HCEC 1CT (cell line): ENCODE data around the gene ALKBH7.

Experiments
- DNase-seq: peaks from one replicate; pipeline ENCODE4 v3.0.0-alpha.2; 2017

The ALKBH7 gene

DNA sequence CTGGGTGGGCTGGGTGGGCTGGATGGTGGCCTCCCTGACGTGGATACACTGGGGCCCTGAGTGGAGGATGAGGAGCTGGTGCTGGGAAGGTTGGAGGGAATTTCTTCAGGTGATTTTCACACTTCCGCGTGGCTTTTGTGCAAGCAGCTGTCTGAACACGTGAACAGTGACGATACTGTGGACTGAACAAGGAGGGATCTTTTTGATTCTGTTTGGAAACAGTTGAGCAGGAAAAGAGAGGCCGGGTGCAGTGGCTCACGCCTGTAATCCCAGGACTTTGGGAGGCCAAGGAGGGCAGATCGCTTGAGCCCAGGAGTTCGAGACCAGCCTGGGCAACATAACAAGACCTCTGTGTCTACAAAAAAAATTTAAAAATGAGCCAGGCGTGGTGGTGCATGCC, 29.5 kb downstream of the ALKBH7 start:
- no peak for DNase-seq

DNA sequence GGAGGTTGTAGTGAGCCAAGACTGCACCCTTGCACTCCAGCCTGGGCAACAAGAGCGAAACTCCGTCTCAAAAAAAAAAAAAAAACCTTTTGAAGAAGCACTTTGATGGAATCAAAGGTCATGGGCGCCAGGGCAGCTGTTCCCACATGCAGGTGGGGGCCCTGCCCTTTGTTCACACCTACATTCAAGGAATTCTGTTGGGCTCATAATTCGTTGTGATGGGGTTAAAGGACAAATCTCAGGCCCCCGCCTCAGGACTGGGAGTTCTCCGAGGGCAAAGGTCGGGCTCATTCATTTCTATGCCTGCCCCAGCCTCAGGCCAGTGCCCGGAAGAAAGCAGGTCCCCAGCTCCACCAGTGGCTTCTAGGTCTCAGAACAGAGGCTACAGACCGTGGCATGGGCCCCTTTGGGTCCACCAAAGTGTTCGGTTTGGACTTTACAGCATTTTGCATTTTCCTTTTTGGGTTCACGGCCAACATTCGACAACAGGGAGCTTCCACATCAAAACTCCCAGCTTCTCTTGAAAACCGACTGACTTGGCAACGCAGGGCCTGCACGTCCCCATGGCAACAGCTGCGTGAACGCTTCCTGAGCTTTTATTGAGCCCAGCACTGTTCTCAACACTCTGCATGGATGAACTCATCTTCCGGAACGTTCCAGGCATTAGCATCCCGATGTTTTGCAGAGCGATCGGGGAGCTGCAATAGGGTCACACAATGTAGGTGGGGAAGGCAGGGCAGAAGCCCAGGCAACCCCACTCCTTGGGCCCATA, 30.4 kb downstream of the ALKBH7 start:
- DNase-seq = no peak

DNA sequence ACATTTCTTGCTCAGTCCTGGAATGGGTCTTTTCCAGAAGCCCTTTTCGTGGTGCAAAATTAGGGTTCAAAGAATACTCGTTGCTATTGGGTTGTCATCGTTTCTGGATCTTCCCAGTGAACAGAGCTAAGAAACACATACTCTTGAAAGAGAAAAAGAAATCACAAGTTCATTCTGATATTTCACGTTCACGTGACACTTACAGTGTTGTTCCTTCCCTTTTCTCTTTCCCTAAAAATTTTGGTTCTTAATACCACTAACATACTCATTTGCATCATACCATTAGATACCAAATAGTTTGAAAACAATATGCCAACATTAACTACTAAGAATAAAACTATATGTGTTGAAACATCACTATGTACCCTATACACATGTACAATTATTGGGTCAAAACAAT, 33.8 kb downstream of the ALKBH7 start:
- DNase-seq = no peak

DNA sequence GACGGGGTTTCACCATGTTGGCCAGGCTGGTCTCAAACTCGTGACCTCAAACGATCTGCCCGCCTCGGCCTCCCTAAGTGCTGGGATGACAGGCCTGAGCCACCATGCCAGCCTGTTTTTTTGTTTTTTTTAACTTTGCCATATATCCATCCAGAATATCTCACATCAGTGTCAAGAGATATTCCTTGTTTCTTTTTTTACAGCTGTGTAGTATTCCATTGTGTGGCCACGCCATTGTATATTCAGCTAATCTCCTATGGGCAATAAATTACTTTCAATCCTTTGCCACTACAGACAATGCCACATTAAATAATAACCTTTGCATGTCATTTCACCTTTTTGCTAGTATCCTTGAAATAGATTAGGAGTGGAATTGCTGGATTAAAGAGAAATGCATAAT, 36.8 kb downstream of the ALKBH7 start:
- DNase-seq = no peak

DNA sequence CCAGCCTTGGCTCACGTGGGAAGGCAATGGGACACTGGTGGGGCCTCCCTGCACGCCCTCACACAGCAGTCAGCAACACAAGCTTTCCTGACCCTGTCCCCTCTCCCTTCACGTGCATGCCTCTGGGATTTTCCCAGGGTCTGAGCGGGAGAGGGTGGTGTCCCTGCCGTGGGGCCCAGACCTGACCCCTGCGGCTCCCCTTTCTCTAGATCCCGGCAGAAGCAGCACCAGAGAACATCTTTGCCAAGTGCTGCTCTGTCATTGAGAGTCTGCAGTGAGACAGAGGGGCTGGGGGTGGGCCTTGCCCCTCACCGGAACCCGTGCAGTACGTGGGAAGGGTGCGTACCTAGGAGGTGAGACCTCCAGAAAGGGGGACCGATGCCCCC, 39.5 kb downstream of the ALKBH7 start:
- no peak for DNase-seq

DNA sequence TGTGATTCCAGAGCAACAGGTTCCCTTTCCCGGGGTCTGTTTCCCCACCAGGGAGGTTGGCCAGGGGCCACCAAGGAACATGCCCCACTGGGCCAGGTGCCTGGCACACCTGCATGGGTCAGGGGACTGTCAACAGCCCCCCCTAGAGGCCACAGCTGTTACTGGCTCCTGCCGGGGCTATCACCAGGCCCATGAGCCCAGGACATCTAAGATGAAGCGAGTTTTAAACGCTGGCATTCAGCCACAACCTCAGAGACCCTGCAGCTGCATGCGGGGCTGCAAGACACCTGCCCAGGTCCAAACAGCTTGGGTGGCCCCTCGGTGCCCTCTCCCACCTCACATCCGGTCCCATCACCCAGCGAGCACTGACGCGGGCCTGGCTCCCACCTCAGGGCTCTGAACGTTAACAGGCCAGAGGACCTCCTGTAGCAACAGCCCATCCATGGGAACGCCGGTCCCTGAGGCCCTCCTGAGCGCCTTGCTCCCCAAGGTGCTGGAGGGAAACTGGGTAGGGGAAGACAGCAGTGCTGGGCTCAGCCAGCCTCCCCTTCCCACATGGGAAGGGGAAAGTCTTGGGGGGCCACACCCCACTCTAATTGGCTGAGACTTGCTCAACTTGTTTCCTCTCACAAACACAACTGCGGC, 40.0 kb downstream of the ALKBH7 start:
- DNase-seq = no peak

DNA sequence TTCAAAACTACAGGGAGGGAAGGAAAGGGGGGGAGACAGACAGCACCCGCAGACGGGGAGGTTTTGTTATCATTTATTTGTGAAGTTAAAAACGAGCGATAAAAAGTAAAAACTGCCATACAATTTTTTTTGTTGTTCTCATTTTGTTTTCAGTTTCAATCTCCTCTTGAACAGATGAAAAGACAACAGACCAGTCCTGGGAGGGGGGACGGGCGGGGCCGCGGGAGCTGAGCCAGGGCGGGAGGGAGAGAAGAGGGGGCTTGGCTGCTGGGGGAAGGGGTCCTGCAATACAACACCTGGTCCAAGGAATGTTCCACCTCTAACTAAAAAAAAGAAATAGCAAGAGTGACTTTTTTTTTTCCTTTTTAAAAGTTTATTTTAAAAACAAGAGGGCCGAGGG, 40.7 kb downstream of the ALKBH7 start:
- DNase-seq = no peak

DNA sequence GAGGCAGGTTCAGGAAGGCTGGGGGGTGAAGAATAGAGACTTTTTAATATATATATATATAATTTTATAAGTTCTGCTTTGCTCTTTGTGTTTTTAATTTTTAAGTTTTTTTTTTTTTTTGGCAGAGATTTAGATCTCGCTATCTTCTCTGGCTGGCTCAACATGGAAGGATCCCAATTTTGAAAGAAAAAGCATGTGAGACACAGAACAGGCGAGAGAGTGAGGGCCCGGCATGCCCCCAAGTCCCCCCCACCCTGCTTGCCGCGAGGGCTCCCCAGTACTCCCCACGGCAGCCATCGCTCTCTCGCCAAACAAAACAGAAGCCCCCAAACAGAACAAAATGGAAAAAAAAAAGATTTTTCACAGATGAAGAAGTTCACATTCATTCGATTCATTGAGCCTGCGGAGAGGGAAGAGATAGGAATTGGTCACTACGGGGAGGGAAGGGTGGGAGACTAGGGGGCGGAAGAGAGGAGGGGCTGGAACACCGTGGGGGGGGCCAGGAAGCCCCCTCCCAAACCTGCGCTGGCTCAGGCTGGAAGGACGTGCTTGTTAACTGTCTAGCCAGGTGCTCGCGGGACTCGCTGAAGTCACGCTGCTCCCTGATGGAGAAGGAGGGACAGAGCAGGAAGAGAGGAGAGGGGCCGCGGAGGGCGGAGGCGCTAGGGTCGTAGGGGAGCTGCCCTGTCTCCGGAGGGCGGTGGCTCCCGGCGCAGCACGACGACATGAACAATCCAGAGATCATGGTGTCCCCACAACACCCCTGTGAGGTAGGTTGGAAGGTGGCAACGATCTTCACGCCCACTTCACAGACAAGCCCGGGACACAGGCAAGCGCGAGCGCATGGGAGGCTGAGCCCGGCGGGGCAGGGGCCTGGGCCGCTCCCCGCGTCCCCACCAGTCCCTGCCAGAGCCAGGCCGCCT, 41.4 kb downstream of the ALKBH7 start:
- no peak for DNase-seq

DNA sequence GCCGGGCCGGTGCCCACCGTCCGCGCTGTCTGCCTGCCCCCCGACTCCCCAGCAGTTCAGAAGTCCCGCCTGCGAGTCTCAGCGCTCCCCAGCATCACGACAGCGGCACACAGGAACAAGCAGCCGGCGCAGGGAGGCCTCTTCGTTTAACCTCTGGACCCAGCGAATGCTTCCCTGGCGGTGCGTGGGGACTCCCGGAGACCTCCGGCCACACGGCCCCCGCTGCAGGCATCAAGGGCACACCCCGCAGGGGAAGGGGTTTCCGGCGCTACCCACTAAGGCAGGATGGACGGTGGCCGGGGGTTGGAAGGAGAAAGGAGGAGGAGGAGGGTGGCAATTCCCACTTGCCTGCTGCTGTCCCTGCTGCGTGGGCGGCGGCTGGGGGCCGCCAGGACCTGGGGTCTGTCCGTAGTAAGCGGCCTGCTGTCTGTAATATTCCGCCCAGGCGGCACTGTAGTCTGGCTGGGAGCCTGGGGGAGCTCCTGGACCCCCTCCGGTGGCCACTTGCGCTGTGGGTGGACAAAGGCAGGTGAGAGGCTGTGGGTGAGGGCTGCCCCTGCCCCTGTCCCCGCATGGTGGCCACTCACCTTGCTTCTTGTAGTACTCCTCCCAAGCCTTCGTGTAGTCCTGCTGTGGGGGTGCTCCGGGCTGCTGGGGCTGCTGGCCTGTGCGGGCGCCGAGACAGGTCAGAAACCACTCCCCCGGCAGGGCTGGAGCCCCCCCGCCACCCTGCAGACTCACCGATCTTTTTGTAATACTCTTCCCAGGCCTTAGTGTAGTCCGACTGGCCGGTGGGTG, 42.4 kb downstream of the ALKBH7 start:
- no peak for DNase-seq

DNA sequence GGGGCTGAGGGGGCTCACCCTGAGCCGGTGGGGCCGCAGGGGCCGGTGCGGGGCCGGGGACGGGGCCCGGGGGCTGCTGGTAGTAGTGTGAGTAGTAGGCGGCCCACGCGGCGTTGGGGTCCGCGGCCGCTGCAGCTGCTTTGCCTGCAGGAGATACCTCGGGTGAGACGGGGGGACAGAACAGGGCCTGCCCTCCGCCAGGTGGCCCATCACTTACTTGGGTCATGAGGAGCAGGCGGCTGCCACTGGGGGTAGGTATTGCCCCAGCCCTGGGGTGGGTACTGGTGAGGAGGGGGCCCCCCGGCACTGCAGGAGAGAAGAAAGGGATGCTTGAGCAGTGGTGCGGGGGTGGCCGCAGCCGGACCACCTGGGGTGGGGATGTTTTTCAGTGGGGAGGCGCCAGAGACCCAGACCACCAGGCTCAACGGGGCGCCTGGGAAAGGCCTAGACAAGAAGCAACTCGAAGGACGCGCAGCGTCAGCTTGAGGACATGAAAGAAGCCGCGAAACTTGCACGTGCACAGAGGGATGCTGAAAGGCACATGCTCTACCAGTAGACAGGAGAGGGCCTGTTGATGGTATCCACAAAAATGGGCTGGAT, 43.1 kb downstream of the ALKBH7 start:
- no peak for DNase-seq

DNA sequence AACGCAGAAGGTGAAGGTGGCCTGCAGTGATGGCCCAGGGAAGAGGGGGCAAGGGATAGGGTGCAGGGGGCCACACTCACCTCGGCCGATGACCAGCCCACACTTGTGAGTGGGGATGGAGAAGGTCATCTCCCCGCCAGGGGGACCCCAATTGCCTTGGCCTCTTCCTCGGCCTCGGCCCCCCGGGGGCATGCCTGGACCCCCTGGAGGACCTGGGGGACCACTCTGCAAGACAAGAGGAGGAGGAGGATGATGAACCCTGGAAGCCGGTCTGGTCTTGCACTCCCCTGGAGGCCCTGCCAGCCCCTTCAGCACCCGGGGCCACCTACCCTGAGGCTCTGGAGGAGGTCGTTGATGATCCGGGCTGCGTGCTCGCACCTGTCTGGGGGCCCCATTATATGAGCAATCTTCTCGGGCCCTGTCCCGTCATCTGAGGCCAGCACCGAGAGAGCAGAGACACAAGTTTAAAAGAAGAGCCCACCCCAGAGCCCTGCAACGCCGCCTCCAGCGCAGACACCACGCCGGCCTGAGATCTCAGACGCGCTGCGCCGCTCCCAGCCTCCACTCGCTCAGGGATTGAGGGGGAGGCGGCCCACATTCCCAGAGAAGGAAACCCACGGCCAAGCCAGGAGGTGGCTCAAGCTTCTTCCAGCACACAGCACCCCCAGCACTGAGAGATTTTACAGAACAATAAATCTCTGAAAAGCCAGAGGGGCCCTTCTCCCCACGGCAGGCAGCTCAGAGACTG, 44.2 kb downstream of the ALKBH7 start:
- no peak for DNase-seq

DNA sequence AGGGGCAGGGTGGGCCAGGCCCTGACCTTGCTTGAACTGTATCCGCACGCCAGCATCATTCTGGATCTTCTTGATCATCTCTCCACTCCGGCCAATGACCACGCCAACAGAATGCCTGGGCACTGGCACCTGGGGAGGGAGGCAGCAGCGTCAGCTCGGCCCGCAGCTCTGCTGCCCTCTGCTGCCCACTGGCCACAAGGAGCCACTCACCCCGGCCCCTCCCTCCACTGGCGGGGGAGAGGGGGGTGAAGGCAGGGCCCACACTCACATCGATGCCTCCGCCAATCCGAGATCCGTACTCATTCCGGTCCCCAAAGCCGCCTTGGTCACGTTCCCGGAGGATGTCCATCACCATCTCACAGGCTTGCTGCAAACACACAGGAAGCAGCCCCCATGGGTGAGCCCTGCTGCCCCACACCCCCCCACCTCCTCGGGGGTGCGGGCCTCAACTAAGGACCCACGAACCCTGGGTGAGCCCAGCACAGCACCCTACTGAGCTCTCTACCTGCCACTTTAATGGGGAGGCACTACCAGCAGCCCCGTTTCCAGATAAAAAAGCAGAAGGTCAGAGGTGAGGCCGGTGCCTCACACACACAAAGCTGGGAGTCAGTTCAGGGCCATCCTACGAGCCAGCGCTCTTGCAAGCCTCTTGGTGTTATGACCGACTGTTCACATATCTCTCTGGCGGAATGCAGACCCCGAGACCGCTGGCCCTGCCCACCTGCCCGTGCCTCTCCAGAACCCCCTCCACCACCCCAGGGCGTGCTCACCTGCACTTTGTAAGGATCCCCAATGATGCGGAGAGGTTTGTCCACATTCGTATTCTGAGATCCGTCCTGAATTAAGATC, 45.3 kb downstream of the ALKBH7 start:
- DNase-seq = peak; percentile 23

DNA sequence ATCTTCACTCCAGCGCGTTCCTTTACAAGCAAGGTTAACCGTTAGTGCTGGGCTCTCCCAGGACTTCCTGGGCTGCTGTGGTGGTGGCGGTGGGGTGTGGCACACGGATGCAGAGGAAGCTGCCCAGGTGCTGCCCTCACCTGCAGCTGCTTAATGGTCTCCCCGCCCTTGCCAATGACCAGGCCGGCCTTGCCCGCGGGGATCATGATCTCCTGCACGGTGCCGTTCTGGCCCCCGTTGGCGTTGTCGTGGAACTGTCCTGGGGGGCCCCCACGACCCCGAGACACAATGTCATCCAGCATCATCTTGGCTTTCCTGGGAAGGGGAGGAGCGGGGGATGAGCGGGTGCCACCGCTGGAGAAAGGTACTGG, 46.0 kb downstream of the ALKBH7 start:
- DNase-seq = no peak

DNA sequence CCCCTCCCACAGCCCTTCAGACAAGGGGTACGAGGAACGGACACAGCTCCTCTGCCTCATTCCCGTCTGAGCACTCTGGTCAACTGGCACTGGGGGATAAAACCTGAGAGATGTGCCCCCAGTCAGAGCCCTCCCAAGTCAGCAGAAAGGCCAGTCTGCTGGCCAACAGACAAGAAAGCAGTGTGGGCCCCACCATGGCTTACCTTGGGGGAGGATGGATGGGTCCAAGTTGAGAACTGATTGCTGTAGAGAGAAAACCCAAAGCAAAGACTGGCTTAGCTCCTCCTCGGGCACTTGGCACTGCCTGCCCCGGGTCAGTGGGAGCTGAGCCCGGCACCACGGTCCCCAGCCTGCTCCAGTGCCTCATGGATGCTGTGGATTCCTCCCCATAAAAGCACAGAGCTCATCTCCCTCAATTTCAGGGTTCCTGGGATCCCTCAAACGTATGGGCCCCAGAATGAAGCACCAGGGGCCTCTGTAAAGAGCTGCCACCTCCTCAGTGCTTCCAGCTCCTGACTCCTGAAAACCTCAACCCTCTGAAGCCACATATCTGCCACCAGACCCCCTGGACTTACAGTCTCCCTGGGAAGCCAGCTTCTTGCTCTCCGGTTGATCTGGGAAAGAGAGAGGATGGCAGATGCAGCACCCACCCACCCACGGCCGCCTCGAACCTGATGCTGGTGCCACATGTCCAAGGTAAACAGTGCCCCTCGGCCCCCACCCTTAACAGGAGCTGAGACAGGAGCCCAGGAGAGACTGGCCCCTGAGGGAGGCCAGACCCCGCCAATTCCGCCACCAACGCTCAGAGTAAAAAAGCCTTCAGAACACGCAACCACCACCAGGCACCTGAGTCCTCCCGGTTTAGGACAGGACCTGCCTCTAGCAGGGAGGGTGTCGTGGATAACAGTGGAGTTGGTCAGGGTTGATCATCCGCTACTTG, 48.8 kb downstream of the ALKBH7 start:
- no peak for DNase-seq

DNA sequence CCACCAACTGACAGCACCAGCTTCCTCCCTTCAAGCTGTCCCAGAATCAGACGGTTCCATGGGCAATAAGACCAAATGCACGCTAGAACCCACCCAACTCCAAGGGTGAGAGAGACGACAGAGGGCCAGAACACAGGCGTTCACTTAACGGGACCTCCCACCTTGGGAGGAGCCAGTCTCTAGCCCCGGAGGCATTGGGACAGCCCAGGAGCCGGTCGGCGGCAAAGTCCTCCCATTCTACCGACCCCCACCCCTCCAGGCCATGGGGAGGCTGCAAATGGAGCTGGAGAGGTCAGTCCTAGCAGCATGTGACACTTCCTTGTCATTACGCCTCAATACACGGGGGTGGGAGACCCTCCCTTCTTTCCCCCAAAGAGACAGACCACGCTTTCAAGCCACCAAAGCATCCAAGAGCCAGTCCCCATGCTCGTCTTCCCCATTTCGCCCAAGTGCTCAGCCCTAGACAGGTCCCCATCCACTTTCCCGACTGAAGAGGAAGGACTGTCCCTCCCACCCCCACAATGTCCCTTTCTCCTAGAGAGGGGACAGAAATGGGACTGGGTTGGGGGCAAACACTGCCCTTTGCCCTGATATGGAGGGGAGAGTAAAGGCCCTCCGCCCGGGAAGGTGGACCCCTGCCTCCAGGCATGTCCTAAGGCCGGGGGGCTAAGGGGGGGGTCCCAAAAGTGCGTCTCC, 51.1 kb downstream of the ALKBH7 start:
- peak; percentile 47 for DNase-seq

DNA sequence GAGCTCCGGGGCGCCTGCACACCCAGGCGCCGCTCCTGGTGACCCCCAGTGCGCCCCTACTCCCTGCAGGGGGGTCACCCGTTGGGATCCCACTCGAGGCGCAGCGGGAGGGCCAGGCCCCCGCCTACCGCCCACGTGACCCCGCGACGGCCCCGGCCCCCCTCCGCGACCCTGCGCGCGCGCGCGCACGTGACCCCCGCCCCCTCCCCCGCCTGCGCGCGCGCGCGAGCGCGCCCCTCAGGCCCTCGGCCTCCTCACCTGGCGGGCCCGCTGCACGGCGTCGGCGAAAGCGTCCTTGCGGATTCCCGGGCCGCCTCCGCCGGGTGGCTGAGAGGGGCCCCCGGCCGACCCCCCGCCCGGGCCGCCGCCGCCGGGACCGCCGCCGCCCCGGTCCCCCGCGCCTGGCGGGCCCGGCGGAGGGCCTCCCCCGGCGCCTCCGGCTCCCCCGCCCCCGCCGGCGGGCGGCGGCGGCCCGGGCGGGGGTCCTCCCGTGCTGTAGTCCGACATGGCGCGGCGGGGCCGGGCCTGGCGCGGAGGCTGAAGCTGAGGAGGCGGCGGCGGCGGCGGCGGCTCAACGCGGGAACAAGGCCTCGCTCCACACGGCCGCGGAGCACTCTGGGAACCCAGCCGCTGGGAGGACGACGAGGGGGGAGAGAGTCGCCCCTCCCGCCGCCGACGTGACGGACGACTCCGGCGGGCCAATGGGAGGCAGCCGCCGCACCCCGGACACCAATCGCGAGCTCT, 51.8 kb downstream of the ALKBH7 start, which contains the start of gene KHSRP:
Gene KHSRP, minus strand, starts transcription at position 617 of the 744 bp plus-strand sequence. Its CDS starts 110 bp downstream, at position 507.
- no peak for DNase-seq
